Endodermal cell (in vitro differentiated cells): ENCODE measurements around the gene PCSK7. TPM values are rescaled to one million over a fixed set of nuclear protein-coding genes. Genes with fewer than 3 reads are reported as not detected.

ENCODE experiments used
- DNase-seq: peaks from one replicate; pipeline ENCODE4 v3.0.0-alpha.2; 2017
- H3K27ac ChIP-seq: 2 replicates; pipeline ENCODE4 v1.5.1; 2013; ENCODE audit warnings: mild to moderate bottlenecking, low read depth, low read length, moderate library complexity
- H3K27me3 ChIP-seq: 2 replicates; pipeline ENCODE4 v1.6.1; 2013; ENCODE audit warnings: mild to moderate bottlenecking, low read length, moderate library complexity; ENCODE audit not compliant: insufficient read depth, control insufficient read depth, poor library complexity, severe bottlenecking
- H3K36me3 ChIP-seq: 2 replicates; pipeline ENCODE4 v1.7.0; 2013; ENCODE audit warnings: mild to moderate bottlenecking, low read length, moderate library complexity; ENCODE audit not compliant: control insufficient read depth, insufficient read depth
- H3K4me1 ChIP-seq: one replicate; pipeline ENCODE4 v1.7.0; 2013; ENCODE audit warnings: low read length; ENCODE audit not compliant: control insufficient read depth, insufficient read depth
- H3K4me3 ChIP-seq: 2 replicates; pipeline ENCODE4 v1.5.1; 2013; ENCODE audit warnings: mild to moderate bottlenecking, low read length, moderate library complexity
- H3K9ac ChIP-seq: 2 replicates; pipeline ENCODE4 v1.6.1; 2013; ENCODE audit warnings: mild to moderate bottlenecking, low read length, moderate library complexity; ENCODE audit not compliant: poor library complexity, severe bottlenecking; ENCODE audit errors: extremely low read depth
- H3K9me3 ChIP-seq: 2 replicates; pipeline ENCODE4 v1.6.1; 2013; ENCODE audit warnings: mild to moderate bottlenecking, low read length, moderate library complexity; ENCODE audit not compliant: control insufficient read depth
- H3K27ac Mint-ChIP-seq: 2 replicates; pipeline ENCODE4 v1.8.0; 2020; ENCODE audit warnings: mixed read lengths
- H3K27me3 Mint-ChIP-seq: 2 replicates; pipeline ENCODE4 v1.8.0; 2021; ENCODE audit warnings: mild to moderate bottlenecking, mixed read lengths; ENCODE audit not compliant: insufficient read depth
- H3K36me3 Mint-ChIP-seq: 2 replicates; pipeline ENCODE4 v1.8.0; 2020; ENCODE audit warnings: low read depth, mixed read lengths
- H3K4me1 Mint-ChIP-seq: 2 replicates; pipeline ENCODE4 v1.8.0; 2020; ENCODE audit warnings: mixed read lengths
- H3K4me3 Mint-ChIP-seq: 2 replicates; pipeline ENCODE4 v1.8.0; 2020; ENCODE audit warnings: mild to moderate bottlenecking, moderate library complexity, mixed read lengths
- H3K9me3 Mint-ChIP-seq: 2 replicates; pipeline ENCODE4 v1.8.0; 2020; ENCODE audit warnings: mild to moderate bottlenecking, mixed read lengths
- CTCF ChIP-seq: fragments of 200-600 bp; sonication (generic); conservative IDR thresholded peaks from 2 replicates; pipeline ENCODE4 v1.5.0; 2021; ENCODE audit warnings: antibody characterized with exemption, mild to moderate bottlenecking
- WGBS, 2 experiments: methylation state at CpG; one replicate each; pipeline versions ENCODE4 v1.1.5 to v1.1.7; 2013; ENCODE audit warnings: missing lambda C conversion rate in 2 of 2, mixed read lengths in 1 of 2; ENCODE audit not compliant: insufficient coverage in 1 of 2, insufficient read length in 1 of 2; 5-methylcytosine and 5-hydroxymethylcytosine counted together
- total RNA-seq, 2 donors: library from RNA; stranded (reverse); fragmentation: NEBNext Ultra II Directional in 1 of 2; extraction: Animal tissue kit (Norgen Biotek cat#: 25700) in 1 of 2; gene quantifications; 2 replicates in 1 of 2; 3 replicates in 1 of 2; pipeline ENCODE4 v1.2.1, GENCODE V29; 2021

Gene PCSK7
- total RNA-seq, 2 donors from 2014 or later = 56.5 to 58.6 TPM

- Mint-ChIP-seq H3K27me3 (no peaks in the 10 kb centered on the region), H3K4me1 (no peaks in the 10 kb centered on the region), H3K27ac (no peak overlapping the region), H3K36me3 (peaks cover 74% of the 10 kb centered on the region), H3K4me3 (no peak overlapping the region), H3K9me3 (no peaks in the 10 kb centered on the region)
- Histone ChIP-seq H3K27me3 (no peaks in the 10 kb centered on the region), H3K27ac (no peak overlapping the region), H3K4me3 (no peak overlapping the region), H3K9ac (no peak overlapping the region), H3K9me3 (peaks cover 5% of the 10 kb centered on the region), H3K4me1 (no peaks in the 10 kb centered on the region), H3K36me3 (peaks cover 53% of the 10 kb centered on the region)
- 100% methylated on average over 1 of the region's 1 CpG; no CpG with 5 or more reads in 1 of the 2 experiments for WGBS, 2 experiments
- TF ChIP-seq CTCF = no peak
- DNase-seq = no peak
Observed at GRCh38 chr11:117259417-117259816, 27.5 kb upstream of the PCSK7 start.

GRCh38 chr11:117258576-117258975 lies 26.7 kb upstream of the PCSK7 start:
- DNase-seq = no peak
- Mint-ChIP-seq H3K36me3 (peaks cover 72% of the 10 kb centered on the region), H3K4me3 (no peak overlapping the region), H3K27ac (no peak overlapping the region), H3K9me3 (no peaks in the 10 kb centered on the region), H3K4me1 (no peaks in the 10 kb centered on the region), H3K27me3 (no peaks in the 10 kb centered on the region)
- no peaks in the 10 kb centered on the region for H3K4me1 ChIP-seq
- 80% methylated on average over 1 of the region's 2 CpGs; no CpG with 5 or more reads in 1 of the 2 experiments for WGBS, 2 experiments
- H3K9ac ChIP-seq = no peak overlapping the region
- H3K27ac ChIP-seq = no peak overlapping the region
- no peaks in the 10 kb centered on the region for H3K9me3 ChIP-seq
- H3K27me3 ChIP-seq = no peaks in the 10 kb centered on the region
- H3K4me3 ChIP-seq = no peak overlapping the region
- no peak for TF ChIP-seq CTCF
- H3K36me3 ChIP-seq = peaks cover 45% of the 10 kb centered on the region

DNA sequence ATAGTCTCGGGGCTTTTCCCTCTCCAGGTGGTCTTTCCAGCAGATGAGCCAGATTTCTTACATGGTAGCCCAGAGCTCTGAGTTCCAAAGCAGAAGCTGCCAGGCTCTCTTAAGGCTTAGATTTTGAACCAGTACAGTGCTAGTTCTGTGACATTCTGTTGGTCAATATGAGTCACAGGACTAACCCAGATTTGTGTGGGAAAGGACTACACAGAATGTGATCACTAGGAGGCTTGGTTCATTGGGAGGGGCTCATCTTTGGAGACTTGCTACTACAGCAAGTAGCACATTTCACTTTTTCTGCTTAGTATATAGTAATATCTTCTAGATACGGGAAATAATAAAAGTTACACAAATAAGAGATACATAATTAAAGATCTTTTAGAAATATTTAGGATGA lies 24.7 kb upstream of the PCSK7 start:
- 95 to 100% methylated on average over 1 of the region's 2 CpGs for WGBS, 2 experiments
- no peaks in the 10 kb centered on the region for H3K27me3 Mint-ChIP-seq
- H3K36me3 ChIP-seq = peaks cover 45% of the 10 kb centered on the region
- no peaks in the 10 kb centered on the region for H3K27me3 ChIP-seq
- H3K27ac ChIP-seq = no peak overlapping the region
- H3K9me3 Mint-ChIP-seq = no peaks in the 10 kb centered on the region
- peaks cover under 1% of the 10 kb centered on the region for H3K4me1 Mint-ChIP-seq
- H3K9ac ChIP-seq = no peak overlapping the region
- no peak for TF ChIP-seq CTCF
- H3K4me3 ChIP-seq = no peak overlapping the region
- peaks cover 69% of the 10 kb centered on the region for H3K36me3 Mint-ChIP-seq
- H3K4me1 ChIP-seq = no peaks in the 10 kb centered on the region
- H3K4me3 Mint-ChIP-seq = no peak overlapping the region
- no peak for DNase-seq
- no peaks in the 10 kb centered on the region for H3K9me3 ChIP-seq
- no peak overlapping the region for H3K27ac Mint-ChIP-seq
